HG02763 (cell line): Measurements from ENCODE around the gene NAGPA.

ENCODE experiments used
- ATAC-seq: cut with Tn5 transposase; IDR thresholded peaks from one replicate; pipeline ENCODE4 v1.9.1; 2021; ENCODE audit warnings: mild to moderate bottlenecking, moderate library complexity; ENCODE audit not compliant: unreplicated experiment

Gene NAGPA

DNA sequence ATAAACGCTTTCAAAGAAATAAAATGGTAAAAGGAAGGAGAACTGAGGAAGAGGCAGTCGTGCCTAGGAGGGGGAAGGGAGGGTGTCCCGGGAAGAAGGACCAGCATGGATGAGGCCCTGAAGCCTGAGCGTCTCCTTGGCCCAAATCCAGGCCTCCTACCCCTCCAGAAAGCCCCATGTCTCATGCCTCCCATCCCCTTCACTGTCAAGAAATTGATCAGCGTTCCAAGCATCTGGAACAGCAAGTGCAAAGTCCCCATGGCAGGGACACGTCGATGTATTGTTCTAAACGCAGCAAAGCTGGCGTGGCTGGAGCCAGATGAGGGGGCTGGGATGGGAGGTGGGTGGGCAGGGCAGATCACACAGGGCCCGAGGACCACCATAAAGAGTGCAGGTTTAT, 53.0 kb downstream of the NAGPA start:
- ATAC-seq = no peak

DNA sequence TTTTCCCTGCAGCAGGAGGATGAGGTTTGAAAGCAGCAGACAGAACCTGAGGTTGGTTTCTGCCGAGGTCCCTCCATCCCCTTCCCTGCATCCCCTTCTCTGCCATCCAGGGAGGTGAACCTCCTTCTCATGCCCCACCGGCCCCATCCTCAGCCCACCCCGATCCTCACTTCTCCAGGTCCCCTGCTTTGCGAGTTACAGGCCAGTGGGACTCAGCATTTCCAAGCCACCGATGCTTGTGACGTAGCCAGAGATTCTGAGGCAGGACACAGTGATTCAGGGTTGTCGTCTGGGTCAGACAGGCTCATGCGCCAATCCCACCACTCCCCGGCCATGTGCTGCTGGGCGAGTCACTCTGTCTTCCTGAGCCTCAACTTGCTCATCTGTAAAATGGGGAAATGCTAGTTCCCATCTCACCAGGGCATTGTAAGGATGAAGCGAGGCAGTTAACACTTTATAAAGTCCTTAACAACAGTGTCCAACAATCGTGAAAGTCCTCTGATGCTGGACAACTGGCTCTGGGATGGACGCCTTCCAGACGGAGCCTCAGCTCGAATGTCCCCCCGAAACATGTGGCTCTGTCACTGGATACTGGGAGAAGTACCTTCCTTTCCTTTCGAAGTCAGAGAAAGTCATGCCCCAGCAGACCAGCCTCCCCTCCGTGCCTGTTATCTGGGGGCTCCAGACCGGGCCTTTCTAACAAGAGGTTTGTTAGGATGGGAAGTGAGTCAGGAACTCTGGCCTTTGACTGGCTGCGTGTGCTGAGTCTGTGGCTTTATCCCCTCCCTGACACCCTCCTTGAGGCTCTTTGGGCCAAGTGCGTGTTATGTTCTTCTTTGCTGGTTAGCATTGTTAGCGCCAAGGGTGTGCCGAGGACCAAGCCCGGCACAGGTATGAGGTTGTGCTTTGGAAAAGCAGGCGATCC, 53.7 kb downstream of the NAGPA start:
- ATAC-seq = no peak

DNA sequence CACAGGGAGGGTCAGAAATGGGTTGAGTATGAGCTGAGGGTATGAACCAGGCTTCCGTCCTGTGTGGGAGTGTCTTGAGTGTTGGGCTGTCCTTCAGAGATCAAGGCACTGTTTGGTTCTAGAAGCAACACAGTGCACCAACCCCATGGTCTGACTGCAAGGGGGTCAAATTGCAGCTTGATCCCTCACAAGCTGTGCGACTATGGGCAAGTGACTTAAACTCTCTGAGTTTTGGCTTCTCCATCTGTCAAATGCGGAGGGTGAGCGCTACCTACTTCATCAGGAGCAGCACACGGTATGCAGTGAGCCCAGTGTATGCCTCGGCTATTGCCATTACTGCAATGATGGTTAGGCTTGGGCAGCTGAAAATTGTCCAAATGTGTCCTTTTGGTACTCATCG, 54.6 kb downstream of the NAGPA start:
- ATAC-seq = no peak

DNA sequence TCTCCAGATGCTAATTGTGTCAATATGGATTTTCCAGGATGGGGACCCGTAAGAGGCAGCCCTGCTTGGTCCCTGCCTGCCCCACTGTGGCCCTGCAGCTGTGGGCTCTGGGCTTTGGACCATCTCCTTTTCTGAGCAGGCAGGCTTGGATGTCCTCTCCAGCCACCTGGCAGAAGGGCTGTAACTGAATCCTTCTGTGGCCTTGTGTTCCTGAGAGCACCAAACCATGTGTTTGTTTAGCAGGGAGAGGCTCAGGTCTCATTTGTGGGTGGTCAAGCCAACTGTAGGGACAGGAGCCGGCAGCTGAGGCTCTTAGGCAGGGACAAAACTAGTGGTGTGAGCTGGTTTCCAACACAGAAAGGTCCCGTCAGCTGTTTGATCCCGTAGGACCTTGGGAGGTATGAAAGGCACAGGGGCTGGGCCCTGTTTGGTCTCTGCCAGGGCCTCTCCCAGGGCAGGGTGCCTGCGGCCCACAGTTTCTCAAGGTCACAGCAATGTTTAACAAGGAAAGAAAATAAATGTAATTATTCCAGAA, 57.1 kb downstream of the NAGPA start:
- no peak for ATAC-seq

DNA sequence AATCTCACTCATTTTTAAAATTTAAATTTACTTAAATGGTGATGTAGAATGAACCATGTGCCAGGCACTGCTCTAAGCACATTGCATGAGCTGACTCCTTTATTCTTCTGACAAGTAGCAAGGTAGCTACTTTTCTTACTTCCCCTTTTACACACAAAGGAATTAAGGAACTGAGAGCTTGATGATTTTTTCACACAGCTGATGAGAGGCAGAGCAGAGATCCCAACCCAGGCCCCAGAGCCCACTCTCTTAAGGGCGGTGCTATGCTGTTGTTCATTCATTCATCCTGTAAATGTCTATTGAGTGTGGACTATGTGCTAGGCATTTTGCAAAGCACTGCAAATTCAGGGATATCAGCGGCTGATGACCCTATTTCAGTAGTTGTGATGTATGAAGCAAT, 57.7 kb downstream of the NAGPA start:
- ATAC-seq = peak; percentile 76
